Heart left ventricle (tissue), 13 donors: ENCODE results near the gene ZNF804B.

Experiments used
- CTCF ChIP-seq, 12 donors: fragments of 200-600 bp; sonication (generic) in 4 of 12; IDR thresholded peaks; one replicate each; pipeline versions ENCODE4 v1.5.0 to v1.8.0; 2018 to 2022; ENCODE audit warnings: antibody characterized with exemption in 12 of 12, mild to moderate bottlenecking in 5 of 12
- POLR2A ChIP-seq, 2 donors: fragments of 450-650 bp; IDR thresholded peaks; one replicate each; pipeline ENCODE4 v1.6.1; 2017; ENCODE audit warnings: antibody characterized with exemption in 2 of 2, mild to moderate bottlenecking in 2 of 2, moderate library complexity in 2 of 2
- donor health status: ischemic (EF 13 %, LVEDD 7.1; RV severe dilation, severe dysfunction).
- donor health status: DM: no; HTN: yes; CAD: no.
- donor health status: DM: no; HTN: no; CAD: no.
- donor health status: ischemic (EF 25% LVEDD 6.9; RV normal size, moderate dysfunction).
- donor health status: ischemic (EF 25% LVEDD 5.7; RV mildly dilated, moderate dysfunction).
- donor health status: ischemic (EF 35%, LVEDD 5.7; RV mildly dilated, moderate dysfunction).
- donor health status: nonischemic (EF 11% LVEDD 7.7; RV severe dilation, severe dysfunction).
- donor health status: DM: yes; HTN: yes; CAD: no.
- donor health status: PGD.
- donor health status: ischemic (EF 29% LVEDD 5.4; RV normal size, mild dysfunction).
- donor health status: nonischemic (EF 23%, LVEDD 6.1; RV moderate dilation, normal function).

GRCh38 chr7:89283302-89283701, 523.8 kb downstream of the ZNF804B start:
- no peak for TF ChIP-seq CTCF (IDR thresholded peaks at IDR 0.05)
- no peak for TF ChIP-seq POLR2A (IDR thresholded peaks at IDR 0.05)
